GM18498 (cell line): ENCODE results near the gene RAP1GDS1.
A peak's percentile ranks its signal among the peaks of the same experiment; 100 is the strongest.
"Not testable (repeated sequence)": the region's sequence is repeated elsewhere in the genome, so short reads cannot be mapped to it uniquely, and the experiment has no call there.

Experiments used
- ATAC-seq: cut with Tn5 transposase; IDR thresholded peaks from one replicate; pipeline ENCODE4 v1.9.1; 2021; ENCODE audit warnings: mild to moderate bottlenecking, moderate library complexity; ENCODE audit not compliant: unreplicated experiment

RAP1GDS1 gene

DNA sequence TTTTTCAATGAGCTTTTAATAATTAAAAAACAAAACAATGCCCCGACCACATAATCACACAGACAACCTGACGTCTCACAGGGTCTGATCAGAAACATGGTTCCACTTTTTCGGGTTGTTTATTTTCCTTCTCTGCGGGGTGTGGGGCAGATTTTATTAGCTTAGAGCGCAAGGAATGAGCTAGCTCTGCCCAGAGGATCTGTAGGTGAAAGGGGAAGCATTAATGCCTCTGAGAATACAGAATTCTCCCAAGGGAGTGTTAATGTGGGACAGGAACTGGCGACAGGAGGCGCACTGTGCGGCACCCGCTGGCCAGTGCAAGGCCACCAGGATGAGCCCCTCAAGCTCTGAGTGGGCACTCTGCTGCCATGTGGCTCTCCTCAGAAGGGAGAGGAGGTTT lies 215.7 kb downstream of the RAP1GDS1 start:
- no peak for ATAC-seq

DNA sequence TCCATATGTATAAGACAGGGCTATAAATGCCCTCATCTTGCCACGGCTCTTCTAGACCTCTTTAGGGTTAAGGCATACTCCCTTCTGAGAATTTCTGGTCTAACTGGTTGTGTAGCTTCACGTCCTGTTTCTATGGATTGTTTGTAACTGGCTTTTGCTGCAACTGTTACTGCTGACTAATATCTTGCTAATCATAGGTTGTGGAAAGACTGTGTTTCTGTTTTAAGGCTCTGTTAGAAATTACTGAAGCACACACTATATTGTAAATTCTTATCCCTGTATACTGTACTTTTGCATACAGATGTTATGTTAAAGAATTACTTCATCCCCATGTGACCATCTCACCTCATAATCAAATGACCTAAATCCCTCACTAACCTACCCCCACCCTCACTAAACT lies 218.4 kb downstream of the RAP1GDS1 start:
- ATAC-seq = not testable (repeated sequence)

DNA sequence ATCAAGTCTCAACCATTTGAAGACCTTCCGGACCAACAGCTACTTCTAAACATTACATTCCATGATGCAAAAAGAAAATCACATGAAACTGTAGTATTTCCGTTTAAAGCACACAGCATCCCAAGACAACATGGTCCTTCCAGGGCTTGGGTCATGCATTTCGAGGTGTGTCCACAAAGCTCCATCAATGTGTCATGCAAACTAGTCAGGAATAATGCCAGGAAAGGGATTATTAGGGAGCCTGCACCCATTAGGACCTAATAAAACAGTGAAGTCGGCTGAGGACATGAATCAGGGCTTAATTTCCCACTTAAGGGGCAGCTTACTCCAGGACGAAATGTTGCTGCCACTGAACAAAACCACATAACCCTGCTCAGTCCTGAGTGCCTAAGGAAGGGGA lies 219.4 kb downstream of the RAP1GDS1 start:
- ATAC-seq = no peak

DNA sequence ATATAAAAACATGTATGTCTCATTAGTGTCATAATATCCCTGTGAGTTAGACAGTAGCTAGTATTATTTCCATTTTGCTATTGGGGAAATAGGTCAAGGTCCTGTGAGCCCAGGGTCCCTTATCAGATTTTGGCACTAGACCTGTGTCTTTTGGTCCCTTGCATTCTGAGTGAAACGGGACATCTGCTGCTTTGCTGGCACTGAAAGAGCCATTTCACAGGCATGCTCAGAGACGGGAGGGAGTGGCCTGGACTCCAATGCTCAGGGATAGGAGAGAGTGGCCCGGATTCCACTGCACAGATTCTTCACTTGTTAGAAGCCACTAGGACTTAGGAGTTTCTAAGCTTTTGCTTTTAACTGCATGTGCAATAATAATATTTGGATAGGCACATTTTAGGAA lies 220.0 kb downstream of the RAP1GDS1 start:
- ATAC-seq = no peak

DNA sequence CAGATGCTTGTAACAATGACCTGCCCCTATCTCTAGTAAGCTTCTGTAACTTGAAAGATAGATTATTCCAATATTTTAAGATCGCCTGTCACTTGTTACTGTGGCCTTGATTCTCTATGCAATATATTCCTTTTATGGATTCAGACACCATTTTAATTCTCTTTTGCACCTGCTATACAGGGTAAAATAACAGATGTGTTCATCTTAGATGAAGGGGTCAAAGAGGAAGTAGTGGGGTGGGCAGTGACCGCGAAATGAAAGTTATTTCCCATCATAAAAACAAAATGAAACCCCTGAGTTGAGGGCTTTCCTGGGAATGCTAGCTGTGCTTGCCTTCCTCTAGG lies 221.3 kb downstream of the RAP1GDS1 start:
- peak; percentile 33 for ATAC-seq

DNA sequence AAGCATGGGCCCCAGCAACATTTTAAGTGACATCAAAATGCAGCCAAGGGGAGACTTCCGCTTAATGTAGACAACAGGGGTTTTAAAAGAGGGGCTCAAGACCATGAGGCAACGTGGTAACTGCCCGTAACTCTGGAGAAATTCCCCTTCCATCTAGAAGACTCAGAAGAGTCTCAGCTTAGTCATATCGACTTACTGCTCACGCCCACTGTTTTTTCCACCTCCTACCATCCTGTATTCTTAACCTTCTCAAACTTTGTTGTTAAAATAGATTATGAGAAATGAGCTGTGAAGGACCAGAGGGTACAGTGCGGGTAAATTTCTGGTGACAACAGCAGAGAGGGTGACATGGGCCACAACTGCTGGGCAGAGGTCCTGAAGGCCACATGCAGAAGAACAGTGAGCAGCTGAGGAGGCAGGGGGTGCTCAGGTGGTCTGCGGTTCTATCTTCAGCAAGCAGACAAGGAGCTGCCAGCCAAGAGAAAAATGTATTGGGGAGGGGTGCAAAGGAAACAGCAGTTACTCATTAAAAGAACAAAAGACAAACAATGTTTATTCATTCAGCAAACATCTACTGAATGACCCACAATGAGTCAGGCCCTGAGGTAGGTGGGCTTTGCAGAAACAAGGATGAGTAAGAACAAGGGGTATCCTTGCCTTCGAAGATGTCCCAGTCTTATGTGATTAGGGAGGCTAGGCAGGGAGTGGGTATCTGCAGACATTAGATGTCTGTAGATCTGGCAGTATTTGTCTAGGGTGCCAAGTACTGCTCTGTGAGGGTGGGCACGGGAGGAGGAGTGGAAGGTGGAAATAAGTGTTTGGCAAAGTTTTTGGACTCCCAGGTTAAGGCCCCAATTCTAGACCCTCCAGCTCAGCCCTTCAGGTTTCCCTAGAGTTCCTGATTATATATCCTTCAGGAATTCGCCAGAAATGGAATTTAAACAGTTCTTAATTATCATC lies 221.9 kb downstream of the RAP1GDS1 start:
- peak; percentile 83 for ATAC-seq

DNA sequence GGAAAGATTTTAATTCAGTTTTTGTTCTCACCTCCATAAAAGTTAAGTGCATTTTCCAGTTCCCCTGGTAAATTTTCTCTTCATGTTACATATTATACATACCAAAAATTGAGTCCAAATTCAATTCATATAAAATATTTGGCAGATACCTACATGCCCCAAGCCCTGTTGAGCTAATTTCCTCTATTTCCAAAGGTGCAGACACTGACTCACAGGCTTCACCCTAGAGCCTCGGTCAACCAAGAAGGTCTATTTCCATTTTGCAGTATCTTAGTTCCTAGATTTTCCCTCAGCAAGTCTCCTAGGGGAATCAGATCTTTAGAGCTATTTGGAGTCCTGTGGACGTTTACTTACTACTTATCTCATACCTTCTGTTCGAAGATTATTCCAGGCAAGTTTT lies 222.8 kb downstream of the RAP1GDS1 start:
- no peak for ATAC-seq

DNA sequence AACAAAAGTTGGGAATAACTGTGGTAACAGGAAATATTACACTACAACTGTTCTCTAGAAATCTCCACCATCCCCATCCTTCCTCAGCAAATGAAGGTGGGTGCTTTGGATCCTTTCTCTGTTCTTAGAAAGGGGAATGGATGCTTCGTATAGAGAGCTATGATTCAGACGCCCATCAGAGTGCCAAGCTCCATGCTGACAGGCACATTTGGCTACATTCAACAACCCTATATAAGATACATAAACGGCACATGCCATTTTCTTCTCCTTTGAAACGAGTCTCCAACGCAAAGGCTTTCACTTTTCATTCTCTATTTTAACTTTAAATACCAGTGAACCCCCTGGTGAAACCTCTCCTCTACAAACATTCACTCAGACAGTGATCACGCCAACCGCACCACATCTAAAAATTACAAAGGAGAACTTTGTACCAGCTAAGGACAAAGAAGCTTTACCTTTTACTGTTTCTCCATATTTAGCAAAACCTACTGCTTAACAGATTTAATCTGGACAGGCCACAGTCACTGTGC lies 224.7 kb downstream of the RAP1GDS1 start:
- ATAC-seq = no peak

DNA sequence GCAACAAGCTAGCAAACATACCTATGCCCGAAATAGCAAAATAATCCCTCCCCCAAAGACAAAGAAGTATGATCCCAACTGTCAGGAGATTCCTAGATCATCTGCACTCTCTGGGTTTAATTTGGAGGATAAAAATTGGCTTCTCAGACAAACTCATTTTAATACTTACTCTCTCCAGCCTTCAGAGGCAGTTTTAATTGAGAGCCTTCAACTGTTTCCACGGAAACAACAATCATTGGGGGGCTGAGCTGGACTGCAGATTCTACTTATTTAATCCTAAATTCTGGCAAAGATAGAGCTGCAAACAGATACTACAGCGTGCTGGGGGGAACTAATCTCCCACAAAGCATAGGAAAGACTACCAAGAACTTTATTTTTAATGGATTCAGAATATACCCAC lies 229.1 kb downstream of the RAP1GDS1 start:
- ATAC-seq = no peak

DNA sequence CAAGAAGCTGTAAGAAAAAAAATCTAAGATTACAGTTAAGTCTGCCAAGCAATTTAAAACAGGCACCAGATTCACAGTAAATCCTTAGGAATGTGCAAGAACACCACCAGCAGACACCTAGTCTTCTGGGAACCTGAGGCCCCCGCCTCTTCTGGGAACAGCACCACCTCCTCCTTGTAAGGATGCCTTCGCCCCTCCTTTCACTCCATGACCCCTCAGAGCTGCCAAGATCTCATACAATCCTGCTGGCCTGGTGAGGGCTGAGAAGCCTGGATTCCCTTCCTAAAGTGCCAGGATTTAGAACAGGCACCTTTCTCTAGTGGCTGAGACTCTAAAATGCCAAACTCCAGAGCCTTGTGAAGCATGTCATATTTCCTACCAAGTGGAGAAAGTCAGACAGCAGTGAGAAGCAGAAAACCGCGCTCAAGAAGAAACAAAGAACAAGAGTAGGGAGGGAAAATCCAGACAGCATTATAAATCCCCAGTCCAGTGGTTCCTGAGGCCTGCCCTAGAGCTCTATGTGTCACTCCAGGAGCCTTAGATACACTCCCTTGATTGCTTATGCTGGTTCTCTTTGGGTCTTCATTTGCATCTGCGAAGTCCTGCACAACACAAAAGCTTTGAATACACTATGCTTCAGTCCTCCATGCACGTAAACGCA lies 230.8 kb downstream of the RAP1GDS1 start:
- ATAC-seq = no peak

DNA sequence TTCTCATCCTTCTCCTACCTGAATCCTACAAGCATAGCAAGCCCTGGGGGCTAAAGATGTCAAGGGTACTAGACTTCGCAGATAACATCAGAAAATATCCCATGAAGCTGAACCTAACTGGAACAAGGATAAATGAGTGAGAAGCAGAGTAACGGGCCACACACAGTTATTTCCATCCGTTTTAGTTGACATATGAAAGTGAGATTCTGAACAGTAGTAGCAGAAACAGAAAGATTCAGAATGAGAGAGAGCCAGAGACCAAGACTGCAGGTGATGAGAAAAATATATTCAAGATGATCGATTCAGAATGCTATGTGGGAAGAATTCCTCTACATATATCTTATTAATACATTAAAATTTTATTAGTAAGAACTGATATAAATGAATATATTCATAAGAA lies 232.1 kb downstream of the RAP1GDS1 start:
- ATAC-seq = peak; percentile 87
